Testis (tissue), 2 donors: ENCODE results near the gene SCAPER.

ENCODE experiments used
- CTCF ChIP-seq, 3 experiments: fragments of 450-650 bp in 2 of 3; fragments of 200-600 bp in 1 of 3; sonication (generic) in 1 of 3; IDR thresholded peaks; one replicate each; pipeline ENCODE4 v1.5.1; 2016 to 2019; ENCODE audit warnings: antibody characterized with exemption in 3 of 3, mild to moderate bottlenecking in 2 of 3, moderate library complexity in 1 of 3
- POLR2A ChIP-seq: fragments of 450-650 bp; IDR thresholded peaks from one replicate; pipeline ENCODE4 v1.6.1; 2017; ENCODE audit warnings: antibody characterized with exemption, mild to moderate bottlenecking, moderate library complexity

- TF ChIP-seq CTCF (IDR thresholded peaks at IDR 0.05), result no peak
- no peak for TF ChIP-seq POLR2A
Measured at GRCh38 chr15:76763554-76763953, 141.6 kb downstream of the SCAPER start.
